Epidermal melanocyte (primary cell): ENCODE measurements around the gene PALD1.

ENCODE experiments used
- DNase-seq: peaks from one replicate; pipeline ENCODE4 v3.0.0; 2011; ENCODE audit warnings: low spot score; ENCODE audit not compliant: insufficient read length

PALD1 gene

GRCh38 chr10:70588859-70589570, 110.4 kb downstream of the PALD1 start:
- no peak for DNase-seq

GRCh38 chr10:70589762-70590654, 111.4 kb downstream of the PALD1 start:
- no peak for DNase-seq

- DNase-seq: no peak
Observed at GRCh38 chr10:70590655-70591416, 112.3 kb downstream of the PALD1 start.

- no peak for DNase-seq
Observed at GRCh38 chr10:70592186-70592735, 113.7 kb downstream of the PALD1 start.

- DNase-seq: no peak
Observed at GRCh38 chr10:70592746-70593512, 114.4 kb downstream of the PALD1 start.

- DNase-seq: no peak
Observed at GRCh38 chr10:70593513-70593890, 114.9 kb downstream of the PALD1 start.

GRCh38 chr10:70594161-70594560, 115.6 kb downstream of the PALD1 start:
- DNase-seq: no peak

- no peak for DNase-seq
Observed at GRCh38 chr10:70595566-70596016, 117.0 kb downstream of the PALD1 start.

- DNase-seq: no peak
Observed at GRCh38 chr10:70596110-70596798, 117.7 kb downstream of the PALD1 start.

GRCh38 chr10:70596860-70597809, 118.6 kb downstream of the PALD1 start:
- DNase-seq: no peak

GRCh38 chr10:70597856-70598815, 119.6 kb downstream of the PALD1 start:
- no peak for DNase-seq

- DNase-seq: no peak
Observed at GRCh38 chr10:70598857-70599295, 120.3 kb downstream of the PALD1 start.

- no peak for DNase-seq
Observed at GRCh38 chr10:70599319-70599718, 120.8 kb downstream of the PALD1 start.

GRCh38 chr10:70599791-70600190, 121.2 kb downstream of the PALD1 start:
- DNase-seq: no peak

GRCh38 chr10:70600512-70601395, 122.2 kb downstream of the PALD1 start:
- DNase-seq: no peak

GRCh38 chr10:70601746-70602145, 123.2 kb downstream of the PALD1 start:
- no peak for DNase-seq
